Nephron progenitor cell (in vitro differentiated cells): ENCODE results near the gene TMPRSS6.

Source experiments
- DNase-seq: peaks from one replicate; pipeline ENCODE4 v3.0.0; 2021
- H3K27ac Mint-ChIP-seq: 2 replicates; pipeline ENCODE4 v1.8.0; 2021; ENCODE audit warnings: mild to moderate bottlenecking, moderate library complexity, mixed read lengths
- H3K27me3 Mint-ChIP-seq: 2 replicates; pipeline ENCODE4 v1.8.0; 2021; ENCODE audit warnings: mild to moderate bottlenecking, low read depth, mixed read lengths; ENCODE audit not compliant: poor library complexity
- H3K36me3 Mint-ChIP-seq: 2 replicates; pipeline ENCODE4 v1.8.0; 2021; ENCODE audit warnings: low read depth, mixed read lengths
- H3K4me1 Mint-ChIP-seq: 2 replicates; pipeline ENCODE4 v1.8.0; 2021; ENCODE audit warnings: mixed read lengths
- H3K4me3 Mint-ChIP-seq: 2 replicates; pipeline ENCODE4 v1.8.0; 2021; ENCODE audit warnings: mild to moderate bottlenecking, moderate library complexity, mixed read lengths
- H3K9me3 Mint-ChIP-seq: 2 replicates; pipeline ENCODE4 v1.8.0; 2021; ENCODE audit warnings: mild to moderate bottlenecking, moderate library complexity, mixed read lengths
- CTCF ChIP-seq: fragments of 200-600 bp; sonication (generic); IDR thresholded peaks from 2 replicates; pipeline ENCODE4 v1.5.0; 2021; ENCODE audit warnings: antibody characterized with exemption

Gene TMPRSS6

GRCh38 chr22:37137903-37138665, 28.6 kb upstream of the TMPRSS6 start:
- Mint-ChIP-seq H3K36me3 (no peaks in the 10 kb centered on the region), H3K27ac (no peak overlapping the region)

GRCh38 chr22:37137131-37137530, 27.6 kb upstream of the TMPRSS6 start:
- Mint-ChIP-seq H3K4me1 (peaks cover 15% of the 10 kb centered on the region), H3K27ac (no peak overlapping the region), H3K36me3 (no peaks in the 10 kb centered on the region), H3K9me3 (no peaks in the 10 kb centered on the region), H3K4me3 (no peak overlapping the region), H3K27me3 (peaks cover 31% of the 10 kb centered on the region)
- no peak for TF ChIP-seq CTCF
- DNase-seq = no peak

More at GRCh38 chr22:37137903-37138665, 28.6 kb upstream of the TMPRSS6 start:
- no peak overlapping the region for H3K4me3 Mint-ChIP-seq
- no peaks in the 10 kb centered on the region for H3K9me3 Mint-ChIP-seq
- peaks cover 15% of the 10 kb centered on the region for H3K4me1 Mint-ChIP-seq
- peaks cover 31% of the 10 kb centered on the region for H3K27me3 Mint-ChIP-seq
- no peak for TF ChIP-seq CTCF
- no peak for DNase-seq

DNA sequence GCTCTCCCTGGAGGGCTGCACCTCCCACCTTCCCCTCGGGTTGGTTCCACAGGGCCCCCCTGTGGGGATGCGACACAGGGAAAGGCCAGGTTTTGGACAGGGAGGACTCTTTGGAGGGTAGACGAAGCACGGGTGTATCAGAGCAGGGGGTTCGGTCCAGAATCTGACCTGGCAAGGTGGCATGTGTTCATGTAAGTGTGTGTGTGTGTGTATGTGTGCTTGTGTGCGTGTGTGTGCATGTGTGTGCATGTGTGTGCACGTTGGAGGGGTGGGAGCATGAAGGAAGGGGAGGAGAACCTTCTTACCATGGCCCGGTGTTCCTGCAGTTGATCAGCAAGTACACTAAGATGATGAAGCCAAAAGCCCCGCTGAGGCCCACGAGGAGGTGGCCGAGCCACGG, 25.5 kb upstream of the TMPRSS6 start:
- H3K9me3 Mint-ChIP-seq = no peaks in the 10 kb centered on the region
- DNase-seq = no peak
- peaks cover 30% of the 10 kb centered on the region for H3K27me3 Mint-ChIP-seq
- no peaks in the 10 kb centered on the region for H3K36me3 Mint-ChIP-seq
- H3K4me3 Mint-ChIP-seq = no peak overlapping the region
- no peak overlapping the region for H3K27ac Mint-ChIP-seq
- H3K4me1 Mint-ChIP-seq = peaks cover 21% of the 10 kb centered on the region
- no peak for TF ChIP-seq CTCF

- no peaks in the 10 kb centered on the region for H3K9me3 Mint-ChIP-seq
- no peaks in the 10 kb centered on the region for H3K36me3 Mint-ChIP-seq
- H3K4me1 Mint-ChIP-seq = peaks cover 26% of the 10 kb centered on the region
- peaks cover 30% of the 10 kb centered on the region for H3K27me3 Mint-ChIP-seq
- no peak for DNase-seq
- no peak for TF ChIP-seq CTCF
- H3K4me3 Mint-ChIP-seq = no peak overlapping the region
- no peak overlapping the region for H3K27ac Mint-ChIP-seq
Measured at GRCh38 chr22:37133304-37134018, 23.9 kb upstream of the TMPRSS6 start.

- Mint-ChIP-seq H3K4me3 (no peak overlapping the region), H3K36me3 (no peaks in the 10 kb centered on the region), H3K9me3 (no peaks in the 10 kb centered on the region), H3K27me3 (peaks cover 30% of the 10 kb centered on the region), H3K27ac (no peak overlapping the region), H3K4me1 (peaks cover 22% of the 10 kb centered on the region)
- TF ChIP-seq CTCF = no peak
- DNase-seq = no peak
Measured at GRCh38 chr22:37132773-37133172, 23.3 kb upstream of the TMPRSS6 start.
